Sigmoid colon (tissue), 3 donors: Measurements from ENCODE around the gene GAPVD1.

Experiments used
- CTCF ChIP-seq, 4 experiments: fragments of 450-650 bp in 3 of 4; fragments of 200-600 bp in 1 of 4; IDR thresholded peaks; one replicate each; pipeline ENCODE4 v1.5.1; 2016 to 2019; ENCODE audit warnings: antibody characterized with exemption in 4 of 4, mild to moderate bottlenecking in 3 of 4, moderate library complexity in 2 of 4
- POLR2A ChIP-seq, 2 donors: fragments of 450-650 bp; IDR thresholded peaks; one replicate each; pipeline ENCODE4 v1.6.1; 2016; ENCODE audit warnings: antibody characterized with exemption in 2 of 2, mild to moderate bottlenecking in 2 of 2, moderate library complexity in 2 of 2

GRCh38 chr9:125343518-125344275 is 82.1 kb downstream of the GAPVD1 start:
- TF ChIP-seq CTCF (IDR thresholded peaks at IDR 0.05) = no peak
- no peak for TF ChIP-seq POLR2A (IDR thresholded peaks at IDR 0.05)
